ENCODE results near the gene PMF1.
"Not testable (repeated sequence)": the region's sequence is repeated elsewhere in the genome, so short reads cannot be mapped to it uniquely, and the experiment has no call there.

Gene PMF1

GRCh38 chr1:156180471-156180870, 32.3 kb upstream of the PMF1 start:
- peaks cover 2 to 5% of the 10 kb centered on the region in 2 experiments for H3K4me1 ChIP-seq (ENCODE audit: control insufficient read depth in 1 of 2, insufficient read depth in 2 of 2, low read length in 2 of 2)
- H3K79me2 ChIP-seq (ENCODE audit: control insufficient read depth, insufficient read depth, low read length, poor library complexity), result no peaks in the 10 kb centered on the region
- H3K79me1 ChIP-seq (ENCODE audit: low read length), result peaks cover 3% of the 10 kb centered on the region
- H3K27me3 ChIP-seq (ENCODE audit: insufficient read depth, low read length), result no peaks in the 10 kb centered on the region
- no peak overlapping the region for H3K23ac ChIP-seq (ENCODE audit: low read length)
- H3K18ac ChIP-seq (ENCODE audit: low read length), result no peak overlapping the region
- H3K9me3 ChIP-seq (ENCODE audit: insufficient read depth, low read depth, low read length), result no peaks in the 10 kb centered on the region
- peak overlapping the region; percentile 37 for H2BK120ac ChIP-seq (ENCODE audit: insufficient read depth, low read length, poor library complexity)
- no peak overlapping the region for H4K12ac ChIP-seq (ENCODE audit: low read depth, low read length)
- H2BK12ac ChIP-seq (ENCODE audit: low read length), result no peak overlapping the region
- no peak overlapping the region for H3K9ac ChIP-seq (ENCODE audit: low read length)
- no peak overlapping the region for H3K4me3 ChIP-seq (ENCODE audit: low read depth, low read length)
- no peak overlapping the region for H4K8ac ChIP-seq (ENCODE audit: low read depth, low read length)
- no peaks in the 10 kb centered on the region for H3K36me3 ChIP-seq (ENCODE audit: control insufficient read depth in 1 of 2, insufficient read depth in 2 of 2, low read length in 2 of 2)
- H3K4me2 ChIP-seq (ENCODE audit: low read length), result no peak overlapping the region
- H2BK5ac ChIP-seq (ENCODE audit: low read depth, low read length, poor library complexity), result no peak overlapping the region
- no peak overlapping the region for H3K27ac ChIP-seq (ENCODE audit: low read depth, low read length)
- no peak overlapping the region for H3K14ac ChIP-seq (ENCODE audit: low read length)
- no CpG with 5 or more reads among the region's 3 CpGs for WGBS (ENCODE audit: extremely low coverage, insufficient coverage, insufficient read length)
- H3K4ac ChIP-seq (ENCODE audit: low read depth, low read length), result no peak overlapping the region
- DNase-seq, result no peak
- no peak overlapping the region for H2AFZ ChIP-seq (ENCODE audit: insufficient read depth, low read length, poor library complexity)
- no peak overlapping the region for H2AK5ac ChIP-seq (ENCODE audit: low read length)
- H4K91ac ChIP-seq (ENCODE audit: low read depth, low read length), result no peak overlapping the region

GRCh38 chr1:156181391-156181924, 31.3 kb upstream of the PMF1 start:
- not testable (repeated sequence) for DNase-seq
- no CpG with 5 or more reads among the region's 8 CpGs for WGBS (ENCODE audit: extremely low coverage, insufficient coverage, insufficient read length)
- peak overlapping the region; percentile 11 for H3K27ac ChIP-seq (ENCODE audit: low read depth, low read length)

GRCh38 chr1:156182010-156182779, 30.6 kb upstream of the PMF1 start:
- not testable (repeated sequence) for H4K12ac ChIP-seq (ENCODE audit: low read depth, low read length); H3K36me3 ChIP-seq (ENCODE audit: control insufficient read depth in 1 of 2, insufficient read depth in 2 of 2, low read length in 2 of 2); H3K4ac ChIP-seq (ENCODE audit: low read depth, low read length); H3K9me3 ChIP-seq (ENCODE audit: insufficient read depth, low read depth, low read length); DNase-seq; H3K4me3 ChIP-seq (ENCODE audit: low read depth, low read length); H2AFZ ChIP-seq (ENCODE audit: insufficient read depth, low read length, poor library complexity); H3K18ac ChIP-seq (ENCODE audit: low read length); H3K4me1 ChIP-seq (ENCODE audit: control insufficient read depth in 1 of 2, insufficient read depth in 2 of 2, low read length in 2 of 2); H2BK5ac ChIP-seq (ENCODE audit: low read depth, low read length, poor library complexity); H3K79me2 ChIP-seq (ENCODE audit: control insufficient read depth, insufficient read depth, low read length, poor library complexity); H3K79me1 ChIP-seq (ENCODE audit: low read length); H3K27ac ChIP-seq (ENCODE audit: low read depth, low read length); H3K23ac ChIP-seq (ENCODE audit: low read length); H3K9ac ChIP-seq (ENCODE audit: low read length); H2AK5ac ChIP-seq (ENCODE audit: low read length); H3K14ac ChIP-seq (ENCODE audit: low read length); H3K27me3 ChIP-seq (ENCODE audit: insufficient read depth, low read length); H3K4me2 ChIP-seq (ENCODE audit: low read length)
- Histone ChIP-seq H2BK120ac (ENCODE audit: insufficient read depth, low read length, poor library complexity) (peak overlapping the region; percentile 7), H4K91ac (ENCODE audit: low read depth, low read length) (peak overlapping the region; percentile 68), H4K8ac (ENCODE audit: low read depth, low read length) (peak overlapping the region; percentile 60), H2BK12ac (ENCODE audit: low read length) (peak overlapping the region; percentile 2)
- no CpG with 5 or more reads among the region's 12 CpGs for WGBS (ENCODE audit: extremely low coverage, insufficient coverage, insufficient read length)

More at GRCh38 chr1:156181391-156181924, 31.3 kb upstream of the PMF1 start:
- H2BK12ac ChIP-seq (ENCODE audit: low read length); H3K4me1 ChIP-seq (ENCODE audit: control insufficient read depth in 1 of 2, insufficient read depth in 2 of 2, low read length in 2 of 2); H3K23ac ChIP-seq (ENCODE audit: low read length); H3K27me3 ChIP-seq (ENCODE audit: insufficient read depth, low read length); H3K14ac ChIP-seq (ENCODE audit: low read length); H3K4me3 ChIP-seq (ENCODE audit: low read depth, low read length); H2AFZ ChIP-seq (ENCODE audit: insufficient read depth, low read length, poor library complexity); H3K4ac ChIP-seq (ENCODE audit: low read depth, low read length); H3K36me3 ChIP-seq (ENCODE audit: control insufficient read depth in 1 of 2, insufficient read depth in 2 of 2, low read length in 2 of 2); H3K18ac ChIP-seq (ENCODE audit: low read length); H3K79me1 ChIP-seq (ENCODE audit: low read length); H3K9ac ChIP-seq (ENCODE audit: low read length); H3K4me2 ChIP-seq (ENCODE audit: low read length); H3K9me3 ChIP-seq (ENCODE audit: insufficient read depth, low read depth, low read length); H4K12ac ChIP-seq (ENCODE audit: low read depth, low read length); H3K79me2 ChIP-seq (ENCODE audit: control insufficient read depth, insufficient read depth, low read length, poor library complexity); H4K8ac ChIP-seq (ENCODE audit: low read depth, low read length); H2AK5ac ChIP-seq (ENCODE audit: low read length): not testable (repeated sequence)
- Histone ChIP-seq H4K91ac (ENCODE audit: low read depth, low read length) (peak overlapping the region; percentile 33), H2BK5ac (ENCODE audit: low read depth, low read length, poor library complexity) (peak overlapping the region; percentile 52), H2BK120ac (ENCODE audit: insufficient read depth, low read length, poor library complexity) (peak overlapping the region; percentile 57)

DNA sequence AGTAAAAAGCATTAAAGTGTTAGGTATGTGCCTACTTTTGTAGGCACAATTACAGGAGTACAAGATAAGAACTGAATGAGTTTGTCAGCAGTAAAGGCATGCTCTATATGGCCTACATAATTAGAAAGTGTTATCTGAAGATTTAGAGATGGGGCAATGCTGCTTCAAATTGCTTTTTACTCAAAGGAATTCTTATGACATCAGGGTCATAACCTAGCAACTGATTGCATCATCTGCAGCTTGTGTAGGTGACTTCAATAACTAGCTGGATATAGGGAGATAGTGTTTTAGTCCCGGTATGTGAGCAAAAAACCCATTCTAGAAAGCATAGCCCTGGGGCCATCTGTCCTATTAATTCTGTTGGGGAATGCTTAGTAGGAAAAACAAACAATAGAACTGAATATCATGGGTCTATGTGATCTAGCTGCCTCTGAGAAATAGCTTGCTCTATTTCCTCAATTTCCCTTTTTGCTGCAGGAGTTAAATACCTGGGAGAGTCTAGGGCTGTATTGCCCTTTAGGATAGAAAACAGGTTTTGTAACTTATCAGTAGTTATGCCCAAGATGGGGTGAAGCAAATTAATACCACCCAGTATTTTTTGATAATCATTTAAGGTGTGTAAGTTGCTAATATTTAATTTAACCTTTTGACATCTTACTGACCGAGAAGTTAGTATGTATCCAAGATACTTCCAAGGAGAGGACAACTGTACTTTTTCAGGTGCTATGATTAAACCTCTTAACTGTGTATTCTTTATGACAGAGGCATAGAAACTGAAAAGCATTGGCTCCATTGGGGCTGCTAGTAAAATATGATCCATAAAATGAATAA, 26.2 kb upstream of the PMF1 start:
- no CpG with 5 or more reads among the region's 2 CpGs for WGBS (ENCODE audit: extremely low coverage, insufficient coverage, insufficient read length)
- H3K36me3 ChIP-seq (ENCODE audit: control insufficient read depth in 1 of 2, insufficient read depth in 2 of 2, low read length in 2 of 2), result not testable (repeated sequence)

More for the DNA sequence above, 26.2 kb upstream of the PMF1 start:
- H3K27me3 ChIP-seq (ENCODE audit: insufficient read depth, low read length); H3K9ac ChIP-seq (ENCODE audit: low read length); H2BK120ac ChIP-seq (ENCODE audit: insufficient read depth, low read length, poor library complexity); H2AFZ ChIP-seq (ENCODE audit: insufficient read depth, low read length, poor library complexity); H3K14ac ChIP-seq (ENCODE audit: low read length); H3K9me3 ChIP-seq (ENCODE audit: insufficient read depth, low read depth, low read length); H2BK12ac ChIP-seq (ENCODE audit: low read length); H4K8ac ChIP-seq (ENCODE audit: low read depth, low read length); H3K79me1 ChIP-seq (ENCODE audit: low read length); H3K18ac ChIP-seq (ENCODE audit: low read length); H3K23ac ChIP-seq (ENCODE audit: low read length); H2AK5ac ChIP-seq (ENCODE audit: low read length); H3K4me2 ChIP-seq (ENCODE audit: low read length); H2BK5ac ChIP-seq (ENCODE audit: low read depth, low read length, poor library complexity); H3K27ac ChIP-seq (ENCODE audit: low read depth, low read length); H3K4ac ChIP-seq (ENCODE audit: low read depth, low read length); H3K79me2 ChIP-seq (ENCODE audit: control insufficient read depth, insufficient read depth, low read length, poor library complexity); H3K4me1 ChIP-seq (ENCODE audit: control insufficient read depth in 1 of 2, insufficient read depth in 2 of 2, low read length in 2 of 2); H4K91ac ChIP-seq (ENCODE audit: low read depth, low read length); H4K12ac ChIP-seq (ENCODE audit: low read depth, low read length); H3K4me3 ChIP-seq (ENCODE audit: low read depth, low read length): not testable (repeated sequence)
- DNase-seq, result peak; percentile 77 to 98

Data from trophoblast cell (in vitro differentiated cells and primary cell).